IMR-90 (cell line): ENCODE results near the gene SMOC1. TPM values are rescaled to one million over a fixed set of nuclear protein-coding genes. Genes with fewer than 3 reads are reported as not detected.

Experiments used
- ATAC-seq: fragments of 200-7000 bp; cut with Tn5 transposase; 2 replicates; pipeline ENCODE4 v1.9.1; 2020; ENCODE audit warnings: low read depth, mild to moderate bottlenecking, moderate library complexity
- BruUV-seq: library from RNA; stranded (reverse); fragments of 400-500 nt; replicated peaks from 2 replicates; lab custom pipeline; 2021; lab: Mats Ljungman, UMichigan
- CTCF ChIA-PET: fragments of 300-600 bp; formaldehyde crosslinking; extraction: SDS; loops from one replicate; lab custom pipeline; 2021; ENCODE audit warnings: antibody characterized with exemption; lab: Yijun Ruan, JAX
- POLR2A ChIA-PET: fragments of 300-600 bp; sonication (Branson Sonifier 250); formaldehyde crosslinking; loops from one replicate; lab custom pipeline; 2022; ENCODE audit warnings: antibody characterized with exemption; ENCODE audit not compliant: unreplicated experiment; lab: Charles Lee
- DNase-seq: peaks from one replicate; pipeline ENCODE4 v3.0.0; 2013
- H2AFZ ChIP-seq: replicated peaks from 2 replicates; pipeline ENCODE3; 2013; ENCODE audit warnings: low read length, mild to moderate bottlenecking; ENCODE audit not compliant: poor library complexity
- H2AK5ac ChIP-seq: 2 replicates; pipeline ENCODE4 v1.6.1; 2013; ENCODE audit warnings: low read depth, low read length, inconsistent platforms
- H2AK9ac ChIP-seq: replicated peaks from 2 replicates; pipeline ENCODE3; 2013; ENCODE audit warnings: mild to moderate bottlenecking, low read depth, low read length, moderate library complexity; ENCODE audit not compliant: poor library complexity
- H2BK120ac ChIP-seq: 2 replicates; pipeline ENCODE4 v1.6.1; 2013; ENCODE audit warnings: low read depth, low read length, inconsistent platforms
- H2BK15ac ChIP-seq: 3 replicates; pipeline ENCODE4 v1.6.1; 2013; ENCODE audit warnings: low read depth, low read length, inconsistent platforms
- H2BK20ac ChIP-seq: 2 replicates; pipeline ENCODE4 v1.6.1; 2013; ENCODE audit warnings: low read depth, mild to moderate bottlenecking, inconsistent platforms, low read length, moderate library complexity
- H2BK5ac ChIP-seq: 2 replicates; pipeline ENCODE4 v1.6.1; 2013; ENCODE audit warnings: mild to moderate bottlenecking, low read depth, low read length, inconsistent platforms; ENCODE audit not compliant: poor library complexity, severe bottlenecking
- H3K14ac ChIP-seq: replicated peaks from 2 replicates; pipeline ENCODE4 v1.6.1; 2013; ENCODE audit warnings: low read depth, low read length, inconsistent platforms
- H3K18ac ChIP-seq: 2 replicates; pipeline ENCODE4 v1.6.1; 2013; ENCODE audit warnings: low read depth, low read length, control low read depth
- H3K23ac ChIP-seq: 2 replicates; pipeline ENCODE4 v1.6.1; 2013; ENCODE audit warnings: low read depth, low read length, inconsistent platforms
- H3K27ac ChIP-seq: 2 replicates; pipeline ENCODE4 v1.5.1; 2013; ENCODE audit warnings: mild to moderate bottlenecking, control low read depth, low read length; ENCODE audit not compliant: insufficient read depth
- H3K27me3 ChIP-seq: 2 replicates; pipeline ENCODE4 v1.6.1; 2013; ENCODE audit warnings: low read length; ENCODE audit not compliant: control insufficient read depth, insufficient read depth
- H3K36me3 ChIP-seq: 2 replicates; pipeline ENCODE4 v1.6.1; 2013; ENCODE audit warnings: low read length, mixed read lengths; ENCODE audit not compliant: control insufficient read depth, insufficient read depth
- H3K4ac ChIP-seq: 2 replicates; pipeline ENCODE4 v1.6.1; 2013; ENCODE audit warnings: low read depth, low read length, inconsistent platforms
- H3K4me1 ChIP-seq: 2 replicates; pipeline ENCODE4 v1.6.1; 2013; ENCODE audit warnings: low read length, mixed read lengths; ENCODE audit not compliant: control insufficient read depth, insufficient read depth
- H3K4me2 ChIP-seq: 2 replicates; pipeline ENCODE4 v1.6.1; 2013; ENCODE audit warnings: low read depth, mild to moderate bottlenecking, control low read depth, low read length, moderate library complexity
- H3K4me3 ChIP-seq: 2 replicates; pipeline ENCODE4 v1.5.1; 2013; ENCODE audit warnings: low read depth, mild to moderate bottlenecking, control low read depth, low read length, moderate library complexity; ENCODE audit not compliant: insufficient read depth
- H3K56ac ChIP-seq: 2 replicates; pipeline ENCODE4 v1.6.1; 2013; ENCODE audit warnings: low read length, inconsistent platforms; ENCODE audit not compliant: insufficient read depth; ENCODE audit errors: extremely low read depth
- H3K79me1 ChIP-seq, 2 experiments: 2 replicates each; pipeline ENCODE4 v1.6.1; 2013; ENCODE audit warnings: low read length in 2 of 2, inconsistent platforms in 1 of 2, low read depth in 1 of 2
- H3K9ac ChIP-seq: 2 replicates; pipeline ENCODE4 v1.6.1; 2013; ENCODE audit warnings: low read depth, low read length, control low read depth
- H3K9me1 ChIP-seq: 2 replicates; pipeline ENCODE4 v1.6.1; 2013; ENCODE audit warnings: low read length, inconsistent platforms; ENCODE audit not compliant: insufficient read depth
- H3K9me3 ChIP-seq: 2 replicates; pipeline ENCODE4 v1.6.1; 2013; ENCODE audit warnings: low read length; ENCODE audit not compliant: control insufficient read depth, insufficient read depth
- H4K20me1 ChIP-seq: 2 replicates; pipeline ENCODE4 v1.6.1; 2013; ENCODE audit warnings: low read length, inconsistent platforms; ENCODE audit not compliant: insufficient read depth
- H4K5ac ChIP-seq: 2 replicates; pipeline ENCODE4 v1.6.1; 2013; ENCODE audit warnings: mild to moderate bottlenecking, low read depth, low read length, control low read depth
- H4K8ac ChIP-seq, 2 experiments: 2 replicates each; pipeline ENCODE4 v1.6.1; 2013; ENCODE audit warnings: low read depth in 2 of 2, low read length in 2 of 2, control low read depth in 1 of 2, inconsistent platforms in 1 of 2
- H4K91ac ChIP-seq: 2 replicates; pipeline ENCODE4 v1.6.1; 2013; ENCODE audit warnings: low read depth, low read length, inconsistent platforms; ENCODE audit not compliant: insufficient read depth
- CEBPB ChIP-seq: IDR thresholded peaks from 2 replicates; pipeline ENCODE4 v1.6.1; 2012; ENCODE audit warnings: low read depth, low read length, improper control_type of control experiment
- CHD1 ChIP-seq: IDR thresholded peaks from 2 replicates; pipeline ENCODE4 v1.6.1; 2012; ENCODE audit warnings: low read depth, low read length, improper control_type of control experiment
- CTCF ChIP-seq: conservative IDR thresholded peaks from 2 replicates; pipeline ENCODE4 v1.5.1; 2012; ENCODE audit warnings: mild to moderate bottlenecking, low read depth, low read length, improper control_type of control experiment
- FOS ChIP-seq: fragments of 150-350 bp; IDR thresholded peaks from 2 replicates; pipeline ENCODE4 v1.6.1; 2016; ENCODE audit warnings: low read depth, low read length
- MXI1 ChIP-seq: IDR thresholded peaks from 2 replicates; pipeline ENCODE4 v1.6.1; 2012; ENCODE audit warnings: low read depth, mild to moderate bottlenecking, low read length, moderate library complexity, borderline replicate concordance
- RFX5 ChIP-seq: IDR thresholded peaks from 2 replicates; pipeline ENCODE4 v1.8.0; 2012; ENCODE audit warnings: low read depth, mild to moderate bottlenecking, low read length, moderate library complexity
- WGBS, 2 experiments: methylation state at CpG; one replicate each; pipeline versions ENCODE4 v1.1.5 to v1.1.7; 2013; ENCODE audit warnings: missing lambda C conversion rate in 2 of 2; ENCODE audit not compliant: insufficient read length in 1 of 2; ENCODE audit errors: extremely low coverage in 2 of 2; 5-methylcytosine and 5-hydroxymethylcytosine counted together
- dilution Hi-C: fragments of 300-500 bp; cut with HindIII; formaldehyde crosslinking; loops from one replicate; pipeline ENCODE4 v1.14.3; 2018; ENCODE audit warnings: low sequenced_read_pairs; ENCODE audit not compliant: unreplicated experiment
- in situ Hi-C: fragments of 300-500 bp; cut with MboI; formaldehyde crosslinking; loops from 3 replicates; pipeline ENCODE4 v1.14.3; 2019; ENCODE audit warnings: low sequenced_read_pairs, inconsistent platforms, mixed read lengths
- intact Hi-C: fragments of 100-400 bp; cut with micrococcal nuclease; formaldehyde crosslinking; loops from 2 replicates; pipeline ENCODE4 v1.10.0; 2022
- polyA plus RNA-seq, 3 experiments: library from polyadenylated mRNA; depleted of rRNA; stranded (reverse); fragments of >200 nt; gene quantifications; 2 replicates each; pipeline ENCODE4 v1.2.3, GENCODE V29; 2012; ENCODE audit warnings: low replicate concordance in 1 of 3
- total RNA-seq: library from RNA; depleted of rRNA; stranded (reverse); fragments of >200 nt; gene quantifications from 2 replicates; pipeline ENCODE4 v1.2.3, GENCODE V29; 2012

The SMOC1 gene
- total and polyA plus RNA-seq, 2 of the 4 experiments (the other 2 are of a cell fraction): 0.90 to 4.1 TPM

- Histone ChIP-seq H2AK5ac (no peak overlapping the region), H2AFZ (no peak overlapping the region), H4K91ac (no peak overlapping the region), H2AK9ac (no peak overlapping the region), H2BK20ac (no peak overlapping the region), H3K9ac (no peak overlapping the region), H3K27me3 (peaks cover 36% of the 10 kb centered on the region), H3K79me1 (no peaks in the 10 kb centered on the region), H3K14ac (no peak overlapping the region), H3K9me1 (no peaks in the 10 kb centered on the region), H3K4me1 (no peaks in the 10 kb centered on the region), H3K36me3 (no peaks in the 10 kb centered on the region), H3K4ac (no peak overlapping the region), H4K20me1 (no peaks in the 10 kb centered on the region), H2BK120ac (no peak overlapping the region), H3K27ac (no peak overlapping the region), H3K9me3 (no peaks in the 10 kb centered on the region), H3K23ac (no peak overlapping the region), H4K8ac (no peak overlapping the region), H3K56ac (no peak overlapping the region), H3K18ac (no peak overlapping the region), H4K5ac (no peak overlapping the region), H3K4me3 (no peak overlapping the region), H2BK5ac (no peak overlapping the region), H3K4me2 (no peak overlapping the region), H2BK15ac (no peak overlapping the region)
- ChIA-PET POLR2A (no interaction called here), CTCF (no interaction called here)
- no peak for DNase-seq
- in situ Hi-C loops: no loop called here
- no TSS peak for BruUV-seq
- ATAC-seq: no peak
- no peak for TF ChIP-seq CHD1
- no peak for TF ChIP-seq CTCF
- TF ChIP-seq FOS: no peak
- TF ChIP-seq CEBPB: no peak
- no peak for TF ChIP-seq MXI1
- no peak for TF ChIP-seq RFX5
- intact Hi-C loops: no loop called here
- 0% methylated on average over 2 of the region's 7 CpGs; no CpG with 5 or more reads in 1 of the 2 experiments for WGBS, 2 experiments
- dilution Hi-C loops: no loop called here
These were observed 25.4 kb upstream of the SMOC1 start for GRCh38 chr14:69853774-69854173.
